HepG2 (cell line): ENCODE results near the gene PPP1R14D.

Source experiments
- CTCF ChIP-seq: sonication (generic); formaldehyde crosslinking; IDR thresholded peaks from 2 replicates; pipeline ENCODE4 v1.5.0; 2020; ENCODE audit warnings: mild to moderate bottlenecking, missing genetic modification reagents, moderate library complexity
- ZNF766 ChIP-seq: sonication (generic); formaldehyde crosslinking; IDR thresholded peaks from 2 replicates; pipeline ENCODE4 v1.5.0; 2020; ENCODE audit warnings: missing genetic modification reagents, borderline replicate concordance

- no peak for TF ChIP-seq CTCF (CRISPR knock-in tag)
- no peak for TF ChIP-seq ZNF766 (CRISPR knock-in tag)
Observed at GRCh38 chr15:40831861-40832260, 3.4 kb upstream of the PPP1R14D start.
